Nephron progenitor cell (in vitro differentiated cells): ENCODE measurements around the gene OR52E2.
"Not testable (repeated sequence)": the region's sequence is repeated elsewhere in the genome, so short reads cannot be mapped to it uniquely, and the experiment has no call there.

Experiments used
- DNase-seq: peaks from one replicate; pipeline ENCODE4 v3.0.0; 2021
- H3K27ac Mint-ChIP-seq: 2 replicates; pipeline ENCODE4 v1.8.0; 2021; ENCODE audit warnings: mild to moderate bottlenecking, moderate library complexity, mixed read lengths
- H3K27me3 Mint-ChIP-seq: 2 replicates; pipeline ENCODE4 v1.8.0; 2021; ENCODE audit warnings: mild to moderate bottlenecking, low read depth, mixed read lengths; ENCODE audit not compliant: poor library complexity
- H3K36me3 Mint-ChIP-seq: 2 replicates; pipeline ENCODE4 v1.8.0; 2021; ENCODE audit warnings: low read depth, mixed read lengths
- H3K4me1 Mint-ChIP-seq: 2 replicates; pipeline ENCODE4 v1.8.0; 2021; ENCODE audit warnings: mixed read lengths
- H3K4me3 Mint-ChIP-seq: 2 replicates; pipeline ENCODE4 v1.8.0; 2021; ENCODE audit warnings: mild to moderate bottlenecking, moderate library complexity, mixed read lengths
- H3K9me3 Mint-ChIP-seq: 2 replicates; pipeline ENCODE4 v1.8.0; 2021; ENCODE audit warnings: mild to moderate bottlenecking, moderate library complexity, mixed read lengths
- CTCF ChIP-seq: fragments of 200-600 bp; sonication (generic); IDR thresholded peaks from 2 replicates; pipeline ENCODE4 v1.5.0; 2021; ENCODE audit warnings: antibody characterized with exemption

Gene OR52E2

GRCh38 chr11:5065027-5065426 is 5.6 kb upstream of the OR52E2 start:
- no peak for TF ChIP-seq CTCF
- no peak overlapping the region for H3K27ac Mint-ChIP-seq
- no peaks in the 10 kb centered on the region for H3K27me3 Mint-ChIP-seq
- H3K36me3 Mint-ChIP-seq = no peaks in the 10 kb centered on the region
- no peaks in the 10 kb centered on the region for H3K9me3 Mint-ChIP-seq
- H3K4me1 Mint-ChIP-seq = peaks cover 8% of the 10 kb centered on the region
- H3K4me3 Mint-ChIP-seq = no peak overlapping the region
- no peak for DNase-seq

- not testable (repeated sequence) for H3K9me3 Mint-ChIP-seq, H3K36me3 Mint-ChIP-seq, H3K27ac Mint-ChIP-seq, DNase-seq, H3K4me1 Mint-ChIP-seq, H3K4me3 Mint-ChIP-seq, H3K27me3 Mint-ChIP-seq
These were observed 748 bp downstream of the OR52E2 start for GRCh38 chr11:5058679-5059078.

- Mint-ChIP-seq H3K27me3 (peaks cover 7% of the 10 kb centered on the region), H3K36me3 (no peaks in the 10 kb centered on the region), H3K4me1 (no peaks in the 10 kb centered on the region), H3K9me3 (no peaks in the 10 kb centered on the region), H3K27ac (no peak overlapping the region), H3K4me3 (no peak overlapping the region)
- DNase-seq = no peak
- TF ChIP-seq CTCF = no peak
These were observed 12.6 kb downstream of the OR52E2 start for GRCh38 chr11:5046754-5047330.

- Mint-ChIP-seq H3K9me3 (no peaks in the 10 kb centered on the region), H3K27me3 (peaks cover 7% of the 10 kb centered on the region), H3K36me3 (no peaks in the 10 kb centered on the region), H3K27ac (no peak within 1 kb of the TSS), H3K4me1 (no peaks in the 10 kb centered on the region), H3K4me3 (no peak within 1 kb of the TSS)
- no peak for DNase-seq
- TF ChIP-seq CTCF = no peak
These were observed 13.2 kb downstream of the OR52E2 start, which contains the start of gene OR52J3 for GRCh38 chr11:5046226-5046625. Gene OR52J3 (plus strand): TSS chr11:5046526. CDS start chr11:5046526, 0 bp downstream.

- H3K9me3 Mint-ChIP-seq = no peaks in the 10 kb centered on the region
- H3K27ac Mint-ChIP-seq = no peak overlapping the region
- no peak for TF ChIP-seq CTCF
- no peaks in the 10 kb centered on the region for H3K36me3 Mint-ChIP-seq
- DNase-seq = no peak
- no peaks in the 10 kb centered on the region for H3K4me1 Mint-ChIP-seq
- H3K4me3 Mint-ChIP-seq = no peak overlapping the region
- H3K27me3 Mint-ChIP-seq = peaks cover 7% of the 10 kb centered on the region
These were observed 16.0 kb downstream of the OR52E2 start for GRCh38 chr11:5043380-5043779.

GRCh38 chr11:5042091-5042490 is 17.3 kb downstream of the OR52E2 start:
- H3K4me3 Mint-ChIP-seq = no peak overlapping the region
- DNase-seq = no peak
- no peak overlapping the region for H3K27ac Mint-ChIP-seq
- H3K27me3 Mint-ChIP-seq = peaks cover 7% of the 10 kb centered on the region
- H3K9me3 Mint-ChIP-seq = no peaks in the 10 kb centered on the region
- TF ChIP-seq CTCF = no peak
- no peaks in the 10 kb centered on the region for H3K36me3 Mint-ChIP-seq
- no peaks in the 10 kb centered on the region for H3K4me1 Mint-ChIP-seq
